Measurements from ENCODE around the gene CD47. TPM values are rescaled to one million over a fixed set of nuclear protein-coding genes. Genes with fewer than 3 reads are reported as not detected.

The CD47 gene
- total and polyA plus RNA-seq, 10 of the 15 experiments (the other 5 are each of a cell fraction or from before 2014, with no cell fraction given): 22.9 to 175 (median 81.1) TPM

DNA sequence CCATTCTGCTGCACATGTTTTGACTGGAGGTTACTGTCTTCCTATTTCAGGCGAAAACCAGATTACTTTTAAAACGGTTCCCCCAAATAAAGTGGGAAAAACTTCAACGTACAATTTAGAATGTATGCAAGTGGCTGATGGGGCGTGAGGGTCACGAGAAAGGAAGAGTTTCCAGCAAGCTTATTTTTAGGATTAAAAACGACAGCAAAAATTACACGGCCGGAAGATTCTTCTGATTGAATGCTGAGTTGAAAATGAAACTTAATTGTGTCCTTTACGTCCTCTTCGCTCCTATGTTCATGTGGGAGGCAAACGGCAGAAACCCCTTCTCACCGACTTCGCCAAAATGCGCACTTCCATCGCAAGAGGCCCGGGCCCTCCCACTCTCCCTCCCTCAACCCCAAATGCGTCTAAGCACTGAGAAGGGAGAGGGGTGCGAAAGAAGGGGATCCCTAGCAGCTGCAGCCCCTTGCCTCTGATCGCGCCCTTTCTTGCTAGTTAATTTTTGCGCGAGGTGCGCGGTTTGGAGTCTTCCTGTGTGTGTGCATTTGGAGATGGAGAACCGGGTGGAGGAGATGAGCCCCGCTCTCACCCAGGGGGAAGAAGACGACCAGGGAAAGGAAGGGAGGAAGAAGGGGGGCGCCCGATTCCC is 656 bp downstream of the CD47 start:
- peak overlapping the region; percentile 76 for H2AFZ ChIP-seq (ENCODE audit: control insufficient read depth, low read depth, low read length)
- ChIA-PET CTCF (interaction anchor here (0.6 to 2.0 kb wide), 5 partner anchors 11 to 491 kb away, joined by 3 to 12 read pairs (median 6); no protein-coding TSS in a partner anchor), RAD21 (ENCODE audit: unreplicated experiment) (interaction anchor here (0.6 to 3.3 kb wide), 6 partner anchors 11 to 1706 kb away, joined by 3 to 23 read pairs (median 4); no protein-coding TSS in a partner anchor), POLR2A (interaction anchor here (0.6 to 2.5 kb wide), 9 partner anchors 11 to 522 kb away, joined by 3 to 17 read pairs (median 4); no protein-coding TSS in a partner anchor), SMC1A (ENCODE audit: uncharacterized antibody, unreplicated experiment) (interaction anchor here (0.6 to 3.6 kb wide), 14 partner anchors 8 to 385 kb away, joined by 3 to 31 read pairs (median 3); no protein-coding TSS in a partner anchor)
- H3K4me3 ChIP-seq: peak overlapping the region; percentile 95
- no peak for DNase-seq (ENCODE audit: low read depth, low spot score)
- peaks cover 12% of the 10 kb centered on the region; the same call in 1 of the 2 replicates for H3K4me1 ChIP-seq (ENCODE audit: control insufficient read depth, insufficient read depth, low read length)
- peaks cover 66% of the 10 kb centered on the region for H3K79me2 ChIP-seq (ENCODE audit: control insufficient read depth, insufficient read depth, low read length)
- no peak for FAIRE-seq
- no peaks in the 10 kb centered on the region for H3K9me3 ChIP-seq (replicated peaks; ENCODE audit: control insufficient read depth, insufficient read depth, low read length)
- no peaks in the 10 kb centered on the region for H3K27me3 ChIP-seq (replicated peaks in 1 of 2; ENCODE audit: control insufficient read depth in 2 of 2, insufficient read depth in 2 of 2, low read length in 1 of 2)
- no peaks in the 10 kb centered on the region; a peak in 1 of 4 replicates for H3K36me3 ChIP-seq (ENCODE audit: control insufficient read depth in 2 of 2, insufficient read depth in 2 of 2, low read length in 1 of 2)
- TSS peak; percentile 55 for BruUV-seq (replicated peaks)
- in situ Hi-C loops (cut with MboI) (no loop called here), intact Hi-C loops (cut with micrococcal nuclease; ENCODE audit: unreplicated experiment) (loop anchor here (2.0 kb wide), 1 partner anchor 133 kb away; the partner anchor contains the start of gene IFT57)
- H3K4me2 ChIP-seq (ENCODE audit: control insufficient read depth, insufficient read depth): peak overlapping the region; percentile 83
- peak overlapping the region; percentile 96 for H3K9ac ChIP-seq (ENCODE audit: control insufficient read depth, insufficient read depth, low read length)
- peak overlapping the region; percentile 95 for H3K27ac ChIP-seq (ENCODE audit: control insufficient read depth, insufficient read depth)
- no peaks in the 10 kb centered on the region; the same call in 1 of the 2 replicates for H4K20me1 ChIP-seq (ENCODE audit: control insufficient read depth, insufficient read depth)
- WGBS (ENCODE audit: insufficient coverage, insufficient replicate concordance, low lambda C conversion rate, missing lambda C conversion rate): under 1% methylated on average over 25 of the region's 29 CpGs
- peak; percentile 37 for ATAC-seq
- TF ChIP-seq ZBED1 (IDR thresholded peaks at IDR 0.05; ENCODE audit: borderline replicate concordance) (no peak), HDAC2 (IDR thresholded peaks at IDR 0.05) (no peak), SUZ12 (IDR thresholded peaks at IDR 0.05; ENCODE audit: unreplicated experiment) (no peak), FOXK2 (IDR thresholded peaks at IDR 0.05) (no peak), NR2C2 (IDR thresholded peaks at IDR 0.05; ENCODE audit: borderline replicate concordance, control insufficient read depth, insufficient read length, low read depth) (no peak), CBX5 (IDR thresholded peaks at IDR 0.05; ENCODE audit: low read depth) (no peak), POLR2AphosphoS2 (IDR thresholded peaks at IDR 0.05; ENCODE audit: low read depth, low read length) (0 out of 2 replicates have a peak, but pooled peaks have one; percentile 27), NBN (IDR thresholded peaks at IDR 0.05) (peak; percentile 74; the same call in 1 of the 2 replicates), HDGF (IDR thresholded peaks at IDR 0.05) (no peak), IKZF2 (IDR thresholded peaks at IDR 0.05) (peak; percentile 16 to 52; a peak in 2 of 4 replicates), ZNF274 (IDR thresholded peaks at IDR 0.05; ENCODE audit: insufficient read depth, insufficient read length) (no peak), USF2 (IDR thresholded peaks at IDR 0.05; ENCODE audit: borderline replicate concordance, low read depth, low read length) (no peak), MEF2B (IDR thresholded peaks at IDR 0.05; ENCODE audit: partially characterized antibody, poor library complexity, severe bottlenecking) (peak; percentile 32), POLR2AphosphoS5 (IDR thresholded peaks at IDR 0.05; ENCODE audit: low read length) (peak; percentile 8; the same call in 1 of the 2 replicates), SPI1 (IDR thresholded peaks at IDR 0.05; ENCODE audit: borderline replicate concordance, insufficient read depth, low read depth, low read length) (no peak), NR2C1 (IDR thresholded peaks at IDR 0.05) (no peak), IRF4 (IDR thresholded peaks at IDR 0.05; ENCODE audit: low read depth, low read length) (0 out of 2 replicates have a peak, but pooled peaks have one; percentile 34), KAT2A (conservative IDR thresholded peaks at IDR 0.05; ENCODE audit: control insufficient read depth, low read depth, low read length) (no peak)
- TF ChIP-seq, protein P1, sequence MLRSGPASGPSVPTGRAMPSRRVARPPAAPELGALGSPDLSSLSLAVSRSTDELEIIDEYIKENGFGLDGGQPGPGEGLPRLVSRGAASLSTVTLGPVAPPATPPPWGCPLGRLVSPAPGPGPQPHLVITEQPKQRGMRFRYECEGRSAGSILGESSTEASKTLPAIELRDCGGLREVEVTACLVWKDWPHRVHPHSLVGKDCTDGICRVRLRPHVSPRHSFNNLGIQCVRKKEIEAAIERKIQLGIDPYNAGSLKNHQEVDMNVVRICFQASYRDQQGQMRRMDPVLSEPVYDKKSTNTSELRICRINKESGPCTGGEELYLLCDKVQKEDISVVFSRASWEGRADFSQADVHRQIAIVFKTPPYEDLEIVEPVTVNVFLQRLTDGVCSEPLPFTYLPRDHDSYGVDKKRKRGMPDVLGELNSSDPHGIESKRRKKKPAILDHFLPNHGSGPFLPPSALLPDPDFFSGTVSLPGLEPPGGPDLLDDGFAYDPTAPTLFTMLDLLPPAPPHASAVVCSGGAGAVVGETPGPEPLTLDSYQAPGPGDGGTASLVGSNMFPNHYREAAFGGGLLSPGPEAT (IDR thresholded peaks at IDR 0.05; ENCODE audit: low read depth): 0 out of 2 replicates have a peak, but pooled peaks have one; percentile 28
- TF ChIP-seq, protein P2, sequence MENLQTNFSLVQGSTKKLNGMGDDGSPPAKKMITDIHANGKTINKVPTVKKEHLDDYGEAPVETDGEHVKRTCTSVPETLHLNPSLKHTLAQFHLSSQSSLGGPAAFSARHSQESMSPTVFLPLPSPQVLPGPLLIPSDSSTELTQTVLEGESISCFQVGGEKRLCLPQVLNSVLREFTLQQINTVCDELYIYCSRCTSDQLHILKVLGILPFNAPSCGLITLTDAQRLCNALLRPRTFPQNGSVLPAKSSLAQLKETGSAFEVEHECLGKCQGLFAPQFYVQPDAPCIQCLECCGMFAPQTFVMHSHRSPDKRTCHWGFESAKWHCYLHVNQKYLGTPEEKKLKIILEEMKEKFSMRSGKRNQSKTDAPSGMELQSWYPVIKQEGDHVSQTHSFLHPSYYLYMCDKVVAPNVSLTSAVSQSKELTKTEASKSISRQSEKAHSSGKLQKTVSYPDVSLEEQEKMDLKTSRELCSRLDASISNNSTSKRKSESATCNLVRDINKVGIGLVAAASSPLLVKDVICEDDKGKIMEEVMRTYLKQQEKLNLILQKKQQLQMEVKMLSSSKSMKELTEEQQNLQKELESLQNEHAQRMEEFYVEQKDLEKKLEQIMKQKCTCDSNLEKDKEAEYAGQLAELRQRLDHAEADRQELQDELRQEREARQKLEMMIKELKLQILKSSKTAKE (IDR thresholded peaks at IDR 0.05; ENCODE audit: low read depth, poor library complexity, severe bottlenecking): peak; percentile 29
